Measurements from ENCODE around the gene LAMA3.

DNA sequence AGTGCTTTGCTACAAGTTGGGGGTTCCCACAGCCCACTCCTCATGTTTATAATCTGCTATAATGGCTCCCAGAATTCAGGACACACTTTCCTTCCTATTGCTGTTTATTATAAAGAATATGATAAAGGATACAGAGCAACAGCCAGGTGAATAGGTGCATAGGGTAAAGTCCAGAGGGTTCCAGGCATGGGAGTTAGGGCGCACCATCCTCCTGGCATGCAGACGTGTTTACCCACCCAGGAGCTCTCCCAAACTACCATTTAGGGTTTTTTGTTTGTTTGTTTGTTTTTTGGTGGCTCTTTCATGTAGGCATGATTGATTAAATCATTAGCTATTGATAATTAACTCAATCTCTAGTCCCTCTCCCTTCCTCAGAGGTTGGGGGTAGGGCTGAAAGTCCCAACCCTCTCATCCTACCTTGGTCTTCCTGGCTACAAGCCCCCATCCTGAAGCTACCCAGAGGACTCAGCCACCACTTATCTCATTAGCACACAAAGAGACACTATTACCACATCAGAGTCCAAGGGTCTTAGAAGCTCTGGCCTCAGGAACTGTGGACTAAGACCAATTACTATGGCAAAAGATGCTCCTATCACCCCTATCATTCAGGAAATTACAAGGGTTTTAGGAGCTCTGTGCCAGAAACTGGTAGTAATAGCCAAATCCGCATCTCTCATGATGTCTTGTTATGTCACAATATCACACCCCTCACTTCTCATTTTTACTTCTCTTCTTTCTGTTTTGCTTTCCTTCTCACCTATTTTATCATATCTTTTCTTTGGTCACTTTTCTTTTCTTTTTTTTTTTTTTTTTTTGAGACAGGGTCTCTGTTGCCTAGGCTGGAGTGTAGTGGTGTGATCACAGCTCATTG lies 170.4 kb downstream of the LAMA3 start:
- TF ChIP-seq CTCF (tag by site-specific recombination; IDR thresholded peaks at IDR 0.05) (no peak), ZNF654 (tag by site-specific recombination; IDR thresholded peaks at IDR 0.05; ENCODE audit: low read depth) (no peak), ZNF561 (tag by site-specific recombination; IDR thresholded peaks at IDR 0.05; ENCODE audit: borderline replicate concordance) (no peak), ZNF274 (IDR thresholded peaks at IDR 0.05; ENCODE audit: low read length) (no peak), ZNF274 (tag by site-specific recombination; IDR thresholded peaks at IDR 0.05; ENCODE audit: borderline replicate concordance) (no peak), BCL11B (tag by site-specific recombination; IDR thresholded peaks at IDR 0.05; ENCODE audit: low read depth) (no peak), ZBTB7A (tag by site-specific recombination; IDR thresholded peaks at IDR 0.05; ENCODE audit: low read depth) (no peak), BCL11A (tag by site-specific recombination; IDR thresholded peaks at IDR 0.05; ENCODE audit: low read depth) (no peak), ZNF645 (tag by site-specific recombination; IDR thresholded peaks at IDR 0.05) (no peak), ZNF324 (tag by site-specific recombination; IDR thresholded peaks at IDR 0.05) (no peak)
- TF ChIP-seq, protein P1, sequence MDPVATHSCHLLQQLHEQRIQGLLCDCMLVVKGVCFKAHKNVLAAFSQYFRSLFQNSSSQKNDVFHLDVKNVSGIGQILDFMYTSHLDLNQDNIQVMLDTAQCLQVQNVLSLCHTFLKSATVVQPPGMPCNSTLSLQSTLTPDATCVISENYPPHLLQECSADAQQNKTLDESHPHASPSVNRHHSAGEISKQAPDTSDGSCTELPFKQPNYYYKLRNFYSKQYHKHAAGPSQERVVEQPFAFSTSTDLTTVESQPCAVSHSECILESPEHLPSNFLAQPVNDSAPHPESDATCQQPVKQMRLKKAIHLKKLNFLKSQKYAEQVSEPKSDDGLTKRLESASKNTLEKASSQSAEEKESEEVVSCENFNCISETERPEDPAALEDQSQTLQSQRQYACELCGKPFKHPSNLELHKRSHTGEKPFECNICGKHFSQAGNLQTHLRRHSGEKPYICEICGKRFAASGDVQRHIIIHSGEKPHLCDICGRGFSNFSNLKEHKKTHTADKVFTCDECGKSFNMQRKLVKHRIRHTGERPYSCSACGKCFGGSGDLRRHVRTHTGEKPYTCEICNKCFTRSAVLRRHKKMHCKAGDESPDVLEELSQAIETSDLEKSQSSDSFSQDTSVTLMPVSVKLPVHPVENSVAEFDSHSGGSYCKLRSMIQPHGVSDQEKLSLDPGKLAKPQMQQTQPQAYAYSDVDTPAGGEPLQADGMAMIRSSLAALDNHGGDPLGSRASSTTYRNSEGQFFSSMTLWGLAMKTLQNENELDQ (tag by site-specific recombination; IDR thresholded peaks at IDR 0.05; ENCODE audit: low read depth) = no peak
- TF ChIP-seq, protein P2, sequence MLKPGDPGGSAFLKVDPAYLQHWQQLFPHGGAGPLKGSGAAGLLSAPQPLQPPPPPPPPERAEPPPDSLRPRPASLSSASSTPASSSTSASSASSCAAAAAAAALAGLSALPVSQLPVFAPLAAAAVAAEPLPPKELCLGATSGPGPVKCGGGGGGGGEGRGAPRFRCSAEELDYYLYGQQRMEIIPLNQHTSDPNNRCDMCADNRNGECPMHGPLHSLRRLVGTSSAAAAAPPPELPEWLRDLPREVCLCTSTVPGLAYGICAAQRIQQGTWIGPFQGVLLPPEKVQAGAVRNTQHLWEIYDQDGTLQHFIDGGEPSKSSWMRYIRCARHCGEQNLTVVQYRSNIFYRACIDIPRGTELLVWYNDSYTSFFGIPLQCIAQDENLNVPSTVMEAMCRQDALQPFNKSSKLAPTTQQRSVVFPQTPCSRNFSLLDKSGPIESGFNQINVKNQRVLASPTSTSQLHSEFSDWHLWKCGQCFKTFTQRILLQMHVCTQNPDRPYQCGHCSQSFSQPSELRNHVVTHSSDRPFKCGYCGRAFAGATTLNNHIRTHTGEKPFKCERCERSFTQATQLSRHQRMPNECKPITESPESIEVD (tag by site-specific recombination; IDR thresholded peaks at IDR 0.05) = no peak
